ENCODE data around the gene MAS1L.

Gene MAS1L

GRCh38 chr6:29510746-29511300 is 23.1 kb upstream of the MAS1L start:
- DNase-seq (ENCODE audit: low read depth in 2 of 2), result no peak

DNA sequence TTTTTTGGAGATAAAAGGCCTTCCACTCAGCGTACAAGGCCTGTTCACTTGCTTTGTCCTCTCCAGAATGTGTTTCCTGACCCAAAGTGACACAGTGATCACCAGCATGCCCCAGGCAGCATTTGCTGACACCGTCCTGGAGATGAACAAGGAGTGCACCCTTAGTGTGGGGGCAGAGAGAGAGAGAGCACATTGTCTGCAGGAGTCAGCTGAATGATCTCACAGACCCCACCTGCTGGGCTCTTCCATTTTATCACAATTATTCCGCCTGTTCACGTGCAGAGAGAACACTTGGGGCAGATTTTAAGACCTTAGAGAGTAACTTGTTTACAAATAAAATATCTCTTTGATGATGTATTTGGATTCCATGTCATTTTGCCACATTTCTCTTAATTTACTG is 22.4 kb upstream of the MAS1L start:
- DNase-seq (ENCODE audit: low read depth in 2 of 2), result no peak

DNA sequence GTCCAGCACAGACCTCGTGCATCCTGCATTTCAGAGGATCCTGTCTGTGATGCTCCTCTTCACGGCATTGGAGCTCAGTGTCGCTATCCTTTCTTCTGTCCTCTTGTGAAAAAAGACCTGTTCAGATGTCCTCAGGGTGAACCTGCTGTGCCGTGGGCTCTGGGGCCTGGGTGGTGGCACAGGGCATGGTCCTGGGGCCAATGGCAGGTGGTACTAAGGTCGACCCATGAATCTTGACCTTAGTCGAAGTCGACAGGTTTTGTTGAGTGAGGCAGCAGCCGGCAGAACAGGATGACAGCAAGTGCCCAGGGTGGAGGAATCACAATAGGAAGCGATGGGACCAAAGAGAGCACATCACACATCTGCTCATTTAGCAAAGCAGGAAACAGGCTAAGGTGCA is 22.0 kb upstream of the MAS1L start:
- DNase-seq (ENCODE audit: low read depth in 2 of 2), result no peak

GRCh38 chr6:29509239-29509638 is 21.5 kb upstream of the MAS1L start:
- DNase-seq (ENCODE audit: low read depth in 2 of 2), result no peak

GRCh38 chr6:29507319-29507718 is 19.6 kb upstream of the MAS1L start:
- no peak for DNase-seq (ENCODE audit: low read depth in 2 of 2)

DNA sequence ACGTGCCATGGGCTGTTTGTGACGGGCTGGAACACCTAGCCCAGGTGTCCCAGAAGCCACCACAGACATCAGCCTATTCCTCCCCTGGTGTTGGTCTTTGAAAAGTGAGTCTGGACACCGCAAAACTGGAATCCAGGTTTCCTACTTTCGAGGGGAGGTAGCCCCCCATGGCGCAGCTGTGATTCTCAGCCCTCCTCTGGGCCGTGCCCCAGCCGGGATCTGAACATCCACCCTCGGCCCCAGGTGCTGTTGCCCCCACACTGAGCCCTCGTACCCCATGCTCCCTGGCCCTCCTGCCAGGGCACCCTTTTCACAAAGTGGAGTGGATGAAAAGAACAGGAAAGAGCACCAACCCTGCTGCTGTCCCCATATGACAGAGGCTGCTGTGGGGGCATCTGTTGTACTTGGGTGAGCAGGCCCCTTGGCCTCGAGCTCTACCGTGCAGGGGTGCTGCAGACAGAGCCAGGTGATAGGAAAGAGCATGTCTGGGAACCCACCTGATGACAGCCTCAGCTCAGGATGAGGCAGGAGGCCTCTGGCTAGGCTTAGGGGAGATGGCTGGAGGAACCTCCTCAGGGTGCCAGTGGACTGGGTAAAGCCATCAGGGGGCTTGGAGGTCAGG is 18.8 kb upstream of the MAS1L start:
- DNase-seq (ENCODE audit: low read depth in 2 of 2), result no peak

- DNase-seq (ENCODE audit: low read depth in 2 of 2), result no peak
Observed at GRCh38 chr6:29505808-29506207, 18.1 kb upstream of the MAS1L start.

GRCh38 chr6:29504961-29505360 is 17.2 kb upstream of the MAS1L start:
- DNase-seq (ENCODE audit: low read depth in 2 of 2), result no peak

DNA sequence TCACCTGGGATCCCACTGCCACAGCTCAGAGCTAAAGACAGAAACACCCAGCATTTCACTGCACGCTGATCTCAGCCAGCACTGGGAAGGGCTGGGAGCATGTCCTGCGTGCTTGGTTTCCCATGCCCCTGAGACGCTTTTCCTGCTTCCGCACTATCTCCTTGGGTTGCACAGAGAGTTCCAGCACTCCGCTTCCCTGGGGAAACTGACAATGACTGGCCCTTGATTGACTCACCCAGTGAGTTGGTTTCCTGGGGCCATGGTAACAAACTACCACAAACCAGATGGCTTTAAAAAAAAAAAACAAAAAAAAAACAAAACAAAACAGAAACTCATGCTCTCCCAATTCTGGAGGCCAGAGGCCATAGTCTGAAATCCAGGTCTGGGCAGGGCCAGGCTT is 14.8 kb upstream of the MAS1L start:
- no peak for DNase-seq (ENCODE audit: low read depth in 2 of 2)

- DNase-seq (ENCODE audit: low read depth in 2 of 2), result no peak
Observed at GRCh38 chr6:29502181-29502580, 14.4 kb upstream of the MAS1L start.

DNA sequence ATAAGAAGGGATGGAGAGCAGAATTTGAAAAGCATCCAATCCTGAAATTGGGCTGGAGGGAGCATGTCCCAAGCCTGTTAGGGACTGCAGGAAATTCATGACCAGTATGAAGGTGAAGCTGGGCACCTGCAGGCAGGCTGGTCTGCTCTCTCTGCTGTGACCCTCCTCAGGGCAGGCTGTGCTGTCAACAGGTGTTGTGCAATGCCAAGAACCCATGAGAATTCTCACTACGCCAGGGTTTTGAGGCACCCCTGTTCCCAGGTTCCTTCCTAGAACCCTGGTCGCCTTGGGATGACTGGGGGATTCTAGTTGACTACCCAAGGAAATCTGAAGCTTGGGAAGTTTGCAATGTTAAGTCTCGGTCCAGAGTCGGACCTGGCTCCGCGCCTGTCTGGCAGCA is 13.3 kb upstream of the MAS1L start:
- DNase-seq (ENCODE audit: low read depth in 2 of 2), result no peak

GRCh38 chr6:29500594-29500993 is 12.8 kb upstream of the MAS1L start:
- DNase-seq (ENCODE audit: low read depth in 2 of 2), result no peak

DNA sequence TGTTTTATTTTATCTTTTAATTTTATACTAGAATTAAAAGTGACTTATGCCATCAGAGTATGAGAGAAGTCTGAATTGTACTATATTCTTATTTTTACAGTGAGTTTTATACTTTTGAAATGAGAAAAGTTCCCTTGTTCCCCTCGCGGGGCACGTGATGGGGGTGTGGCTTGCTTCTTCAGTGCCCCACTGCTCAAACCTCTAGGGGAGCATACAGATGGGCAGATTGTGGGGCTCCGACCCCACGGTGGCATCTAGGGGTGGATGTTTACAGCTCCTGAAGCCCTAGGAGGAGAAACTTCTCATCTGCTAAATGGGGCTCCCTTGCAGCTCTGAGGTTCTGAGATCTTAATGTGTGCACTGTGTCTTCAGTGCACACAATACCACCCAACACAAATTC is 11.9 kb upstream of the MAS1L start:
- no peak for DNase-seq (ENCODE audit: low read depth in 2 of 2)

DNA sequence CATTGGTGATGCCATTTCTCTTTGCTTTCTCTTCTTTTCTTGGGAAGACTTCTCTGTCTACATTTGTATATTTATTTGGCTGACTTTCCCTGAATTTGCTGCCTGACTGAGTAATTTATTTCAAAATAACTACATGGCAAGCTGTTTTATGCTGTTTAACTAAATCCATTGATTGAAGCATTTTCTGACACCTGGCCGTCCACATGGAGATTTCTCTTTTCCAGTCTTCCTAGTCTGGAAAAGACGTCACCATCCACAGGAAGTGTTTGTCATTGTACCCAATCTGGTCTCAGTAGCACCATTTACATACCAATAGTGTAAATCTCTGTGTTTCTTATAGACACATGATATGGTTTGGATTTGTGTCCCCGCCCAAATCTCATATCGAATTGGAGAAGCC is 9.2 kb upstream of the MAS1L start:
- DNase-seq (ENCODE audit: low read depth in 2 of 2), result no peak

- DNase-seq (ENCODE audit: low read depth in 2 of 2), result no peak
Observed at GRCh38 chr6:29495571-29495970, 7.8 kb upstream of the MAS1L start.

GRCh38 chr6:29494131-29494530 is 6.4 kb upstream of the MAS1L start:
- no peak for DNase-seq (ENCODE audit: low read depth in 2 of 2)

- DNase-seq (ENCODE audit: low read depth in 2 of 2), result no peak
Observed at GRCh38 chr6:29493261-29493660, 5.5 kb upstream of the MAS1L start.

- DNase-seq (ENCODE audit: low read depth in 2 of 2), result no peak
Observed at GRCh38 chr6:29491574-29491973, 3.8 kb upstream of the MAS1L start.

GRCh38 chr6:29490552-29490951 is 2.8 kb upstream of the MAS1L start:
- DNase-seq (ENCODE audit: low read depth in 2 of 2), result no peak

- no peak for DNase-seq (ENCODE audit: low read depth in 2 of 2)
Observed at GRCh38 chr6:29490055-29490454, 2.3 kb upstream of the MAS1L start.

DNA sequence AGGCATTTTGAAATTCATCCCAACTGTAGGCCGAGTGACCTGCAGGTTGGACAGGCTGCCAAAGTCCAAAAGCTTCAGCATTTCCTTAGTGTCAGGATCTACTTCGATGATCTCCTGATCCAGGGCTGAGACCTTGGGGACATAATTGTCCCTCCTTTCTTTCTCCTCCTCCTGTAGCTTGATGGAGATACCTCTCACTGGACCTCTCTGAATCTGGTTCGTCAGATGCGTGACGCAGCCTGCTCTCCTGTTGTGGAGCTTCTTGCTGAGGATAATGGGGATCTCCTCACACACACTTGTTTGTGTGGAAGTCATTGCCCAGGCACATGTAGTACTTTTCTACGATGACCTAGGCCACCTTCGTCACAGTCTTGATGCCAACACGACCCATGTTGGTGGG is 1.5 kb upstream of the MAS1L start:
- DNase-seq (ENCODE audit: low read depth in 2 of 2), result no peak

GRCh38 chr6:29488874-29489273 is 1.1 kb upstream of the MAS1L start:
- DNase-seq (ENCODE audit: low read depth in 2 of 2), result no peak

DNA sequence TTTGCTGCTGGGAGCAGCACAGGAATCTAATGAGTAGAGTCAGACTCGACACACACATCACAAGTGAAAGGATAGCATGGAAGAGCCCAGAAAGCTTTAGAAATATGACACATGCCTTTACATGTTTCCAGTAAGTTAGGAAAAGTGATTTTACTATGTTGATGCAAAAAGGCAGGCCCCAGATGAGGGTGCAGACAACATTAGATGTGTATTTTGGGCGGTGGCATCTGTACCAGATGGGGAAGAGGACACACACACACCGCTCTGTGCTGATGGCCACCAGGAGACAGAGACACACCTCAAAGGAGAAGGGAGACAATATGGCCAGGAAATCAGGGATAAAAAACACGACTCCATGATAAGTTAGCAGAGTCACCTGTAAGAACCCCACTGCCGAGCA is 625 bp downstream of the MAS1L start:
- DNase-seq (ENCODE audit: low read depth in 2 of 2), result no peak

- DNase-seq (ENCODE audit: low read depth in 2 of 2), result no peak
Observed at GRCh38 chr6:29486577-29486976, 1.2 kb downstream of the MAS1L start.
